GM13977 (cell line): ENCODE data around the gene OR52E6.
A peak's percentile ranks its signal among the peaks of the same experiment; 100 is the strongest.

ENCODE experiments used
- DNase-seq: peaks from one replicate; pipeline ENCODE4 v3.0.0; 2012; ENCODE audit warnings: low spot score
- in situ Hi-C: fragments of 300-500 bp; cut with MboI; formaldehyde crosslinking; loops from one replicate; pipeline ENCODE4 v1.12.0; 2022; ENCODE audit warnings: low sequenced_read_pairs, low pct_unique_long_range_greater_than_20kb, mixed read lengths, inconsistent platforms; ENCODE audit not compliant: unreplicated experiment
- TF ChIP-seq, protein P1 (sequence below): IDR thresholded peaks from 2 replicates; pipeline ENCODE4 v1.5.1; 2012; ENCODE audit warnings: mild to moderate bottlenecking, control low read depth; ENCODE audit not compliant: insufficient read depth; ENCODE audit errors: extremely low read depth, missing control alignments

OR52E6 gene

DNA sequence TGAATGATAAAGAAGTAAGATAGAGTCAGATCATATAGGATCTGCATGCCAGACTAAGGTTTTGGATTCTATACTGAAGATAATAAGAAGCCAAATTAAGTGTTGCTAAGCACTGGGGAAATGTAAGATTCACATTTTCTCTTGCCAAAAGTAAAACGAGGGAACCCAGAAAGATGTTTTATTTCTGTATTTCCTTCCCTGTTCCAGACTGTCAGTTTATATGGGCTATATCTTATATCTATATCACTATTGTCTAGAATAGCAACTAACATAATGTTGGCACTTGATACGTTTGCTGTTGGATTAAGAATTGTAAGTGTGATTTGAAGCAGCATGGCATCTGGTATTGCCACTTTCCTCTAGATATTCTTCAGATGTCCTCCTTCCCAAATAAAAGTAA lies 8.3 kb downstream of the OR52E6 start:
- DNase-seq, result no peak
- TF ChIP-seq, protein P1, sequence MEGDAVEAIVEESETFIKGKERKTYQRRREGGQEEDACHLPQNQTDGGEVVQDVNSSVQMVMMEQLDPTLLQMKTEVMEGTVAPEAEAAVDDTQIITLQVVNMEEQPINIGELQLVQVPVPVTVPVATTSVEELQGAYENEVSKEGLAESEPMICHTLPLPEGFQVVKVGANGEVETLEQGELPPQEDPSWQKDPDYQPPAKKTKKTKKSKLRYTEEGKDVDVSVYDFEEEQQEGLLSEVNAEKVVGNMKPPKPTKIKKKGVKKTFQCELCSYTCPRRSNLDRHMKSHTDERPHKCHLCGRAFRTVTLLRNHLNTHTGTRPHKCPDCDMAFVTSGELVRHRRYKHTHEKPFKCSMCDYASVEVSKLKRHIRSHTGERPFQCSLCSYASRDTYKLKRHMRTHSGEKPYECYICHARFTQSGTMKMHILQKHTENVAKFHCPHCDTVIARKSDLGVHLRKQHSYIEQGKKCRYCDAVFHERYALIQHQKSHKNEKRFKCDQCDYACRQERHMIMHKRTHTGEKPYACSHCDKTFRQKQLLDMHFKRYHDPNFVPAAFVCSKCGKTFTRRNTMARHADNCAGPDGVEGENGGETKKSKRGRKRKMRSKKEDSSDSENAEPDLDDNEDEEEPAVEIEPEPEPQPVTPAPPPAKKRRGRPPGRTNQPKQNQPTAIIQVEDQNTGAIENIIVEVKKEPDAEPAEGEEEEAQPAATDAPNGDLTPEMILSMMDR, result no peak
- in situ Hi-C loops, result no loop called here

DNA sequence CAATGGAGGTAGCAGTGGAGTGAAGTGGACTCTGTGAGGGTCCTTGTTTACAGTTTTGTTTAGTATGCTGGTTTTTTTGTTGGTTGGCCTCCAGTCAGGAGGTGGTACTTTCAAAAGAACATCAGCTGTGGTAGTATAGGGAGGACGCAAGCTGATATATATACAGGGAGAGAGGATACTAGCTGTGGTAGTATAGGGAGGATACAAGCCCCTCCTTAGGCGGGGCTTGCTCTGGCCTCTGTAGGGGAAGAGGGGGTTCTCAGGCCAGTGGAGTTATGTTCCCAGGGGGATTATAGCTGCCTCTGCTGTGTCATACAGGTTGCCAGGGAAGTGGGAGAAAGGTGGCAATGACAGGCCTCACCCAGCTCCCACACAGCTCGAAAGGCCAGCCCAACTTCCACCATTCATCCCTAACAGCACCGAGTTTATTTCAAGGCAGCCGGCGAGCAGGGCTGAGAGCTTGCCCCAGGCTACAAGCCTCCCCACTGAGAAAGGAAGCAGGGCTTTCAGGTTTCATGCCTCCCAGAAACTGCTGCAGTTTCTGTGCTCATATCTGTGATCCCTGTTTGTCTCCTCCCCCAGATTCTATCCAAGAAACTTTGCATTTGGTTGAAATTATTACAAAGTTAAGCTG lies 10.4 kb downstream of the OR52E6 start:
- in situ Hi-C loops, result no loop called here
- DNase-seq, result no peak
- TF ChIP-seq, protein P1, result no peak

DNA sequence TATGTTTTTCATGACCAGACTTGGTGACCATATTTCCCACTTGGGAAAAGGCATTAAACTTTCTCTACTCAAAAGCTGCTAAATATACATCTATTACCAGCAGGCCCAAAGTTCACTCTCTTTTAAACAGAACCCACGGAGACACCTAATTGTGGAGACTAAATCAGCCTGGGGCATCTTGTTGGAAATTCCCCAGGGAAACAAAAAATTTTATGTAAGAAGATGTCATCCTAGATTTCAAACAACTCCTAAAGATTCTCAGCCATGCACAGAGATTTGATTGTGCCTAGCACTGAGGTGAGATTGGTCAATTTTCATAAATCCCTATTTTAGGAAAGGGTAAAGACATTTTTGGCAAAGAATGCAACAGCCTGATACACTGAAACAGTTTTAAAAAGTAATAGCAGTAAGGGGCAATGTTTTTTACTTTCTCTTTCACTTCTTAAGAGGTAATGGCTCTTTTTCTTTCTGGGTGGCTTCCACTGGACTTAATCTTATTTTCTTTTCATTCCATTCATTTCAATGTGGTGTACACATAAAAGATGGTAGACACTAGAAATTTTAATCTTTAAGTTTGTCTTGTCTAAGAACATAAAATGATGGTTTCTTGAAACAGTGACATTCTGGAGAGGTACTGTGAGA lies 23.3 kb downstream of the OR52E6 start:
- TF ChIP-seq, protein P1, result no peak
- in situ Hi-C loops, result loop anchor here (25.0 kb wide), 1 partner anchor 331 kb away; the partner anchor contains the start of gene OR52D1
- peak; percentile 12 for DNase-seq

DNA sequence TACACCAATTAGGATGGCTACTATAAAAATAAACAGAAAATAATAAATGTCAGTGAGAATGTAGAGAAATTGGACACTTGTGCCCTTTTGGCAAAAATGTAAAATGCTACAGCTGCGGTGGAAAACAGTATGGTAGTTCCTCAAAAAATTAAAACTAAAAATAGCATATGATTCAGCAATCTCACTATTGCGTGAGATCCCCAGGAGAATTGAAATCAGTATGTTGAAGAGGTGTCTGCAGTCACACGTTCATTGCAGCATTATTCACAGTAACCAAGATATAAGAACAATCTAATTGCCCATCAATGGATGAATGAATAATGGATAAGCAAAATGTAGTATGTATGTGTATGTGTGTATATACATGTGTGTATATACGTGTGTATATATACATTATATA lies 26.2 kb downstream of the OR52E6 start:
- in situ Hi-C loops, result loop anchor here (25.0 kb wide), 1 partner anchor 328 kb away; the partner anchor contains the start of gene OR52D1
- no peak for DNase-seq
- TF ChIP-seq, protein P1, result no peak

DNA sequence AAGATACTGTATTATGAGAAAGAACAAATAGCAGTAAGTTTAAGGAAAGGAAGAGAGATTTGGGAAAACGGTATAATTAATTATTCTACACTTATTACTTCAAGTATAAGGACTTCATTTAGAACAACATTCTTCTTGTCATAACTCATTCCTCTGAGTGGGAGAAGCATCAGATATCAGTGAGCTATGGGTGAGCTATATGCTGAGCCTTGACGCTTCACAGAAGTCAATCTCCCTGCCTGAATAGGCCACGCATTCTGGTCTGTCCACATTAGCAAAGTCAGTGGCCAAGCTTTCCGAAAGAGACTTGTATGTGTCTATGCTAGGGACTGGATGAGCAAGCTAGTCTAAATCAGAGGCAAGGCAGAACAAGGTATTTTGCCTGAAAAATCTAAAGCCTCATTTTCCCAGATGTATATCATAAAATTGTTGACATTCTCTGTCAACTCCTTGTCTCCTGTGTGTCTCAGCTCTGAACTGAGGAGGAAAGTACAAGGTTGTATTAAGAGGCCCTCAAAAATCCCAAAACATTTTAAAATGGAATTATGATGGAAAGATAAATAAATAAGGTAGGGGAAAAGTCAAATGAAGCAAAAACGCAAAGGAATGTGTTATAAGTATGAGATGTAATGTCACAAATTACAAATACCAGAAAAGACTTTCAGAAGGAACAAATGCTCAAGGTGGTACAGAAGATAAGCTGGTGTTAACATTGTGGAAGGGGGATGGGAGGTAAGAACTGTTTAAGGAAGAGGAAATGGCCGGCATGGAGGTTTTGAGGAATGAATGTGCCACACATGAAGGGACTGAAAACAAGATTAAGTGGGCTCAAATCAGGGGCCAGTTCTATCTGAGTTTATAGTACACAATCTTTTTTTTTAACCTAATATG lies 31.5 kb downstream of the OR52E6 start:
- in situ Hi-C loops, result loop anchor here (25.0 kb wide), 1 partner anchor 323 kb away; the partner anchor contains the start of gene OR52D1

DNA sequence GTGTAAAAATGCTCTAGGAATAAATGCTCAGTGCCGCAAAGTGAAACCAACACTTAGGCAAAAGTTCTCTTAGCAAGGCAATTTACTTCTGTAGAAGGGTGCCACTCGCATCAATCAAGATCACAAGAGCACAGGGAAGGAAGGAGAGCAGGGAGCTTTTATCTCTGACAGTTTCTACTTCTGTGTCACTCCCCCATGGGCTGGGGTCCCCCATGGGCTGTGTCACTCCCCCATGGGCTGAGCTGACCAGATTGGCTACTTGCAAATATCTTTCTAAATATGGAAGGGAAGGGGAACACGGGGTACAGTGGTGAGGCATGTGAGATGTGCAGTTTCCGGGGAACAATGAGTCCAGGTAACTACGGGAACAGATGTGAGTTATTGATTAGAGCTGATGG lies 32.6 kb downstream of the OR52E6 start:
- no peak for DNase-seq
- in situ Hi-C loops, result loop anchor here (25.0 kb wide), 1 partner anchor 322 kb away; the partner anchor contains the start of gene OR52D1
- TF ChIP-seq, protein P1, result no peak

More for the DNA sequence above, 31.5 kb downstream of the OR52E6 start:
- TF ChIP-seq, protein P1, result no peak
- DNase-seq, result no peak
